GM23338 (cell line): ENCODE measurements around the gene HNMT.

Experiments used
- CTCF ChIP-seq, 2 experiments: fragments of 200-600 bp in 1 of 2; sonication (generic) in 1 of 2; conservative IDR thresholded peaks; 2 replicates each; pipeline versions ENCODE4 v1.5.1 to v1.6.1; 2016 to 2017; ENCODE audit warnings: antibody characterized with exemption in 2 of 2, low read depth in 2 of 2, mild to moderate bottlenecking in 2 of 2, moderate library complexity in 1 of 2
- EZH2 ChIP-seq: fragments of 200-600 bp; sonication (generic); IDR thresholded peaks from one replicate; pipeline ENCODE4 v1.8.0; 2017; ENCODE audit warnings: antibody characterized with exemption, mild to moderate bottlenecking, low read depth; ENCODE audit not compliant: unreplicated experiment
- JUNB ChIP-seq: IDR thresholded peaks from one replicate; pipeline ENCODE4 v1.6.1; 2016; ENCODE audit warnings: antibody characterized with exemption; ENCODE audit not compliant: unreplicated experiment
- POLR2AphosphoS5 ChIP-seq: IDR thresholded peaks from 2 replicates; pipeline ENCODE4 v1.6.1; 2016; ENCODE audit warnings: antibody characterized with exemption, low read depth
- REST ChIP-seq: IDR thresholded peaks from one replicate; pipeline ENCODE4 v1.6.1; 2018; ENCODE audit warnings: antibody characterized with exemption; ENCODE audit not compliant: unreplicated experiment
- STAT1 ChIP-seq: IDR thresholded peaks from one replicate; pipeline ENCODE4 v1.6.1; 2016; ENCODE audit warnings: antibody characterized with exemption; ENCODE audit not compliant: unreplicated experiment
- ZNF114 ChIP-seq: fragments of 250-450 bp; sonication (Bioruptor Pico); IDR thresholded peaks from 2 replicates; pipeline ENCODE4 v1.5.0; 2020; ENCODE audit warnings: mild to moderate bottlenecking, moderate library complexity

- no peak for TF ChIP-seq CTCF (conservative IDR thresholded peaks at IDR 0.05; ENCODE audit: low read depth in 2 of 2)
- no peak for TF ChIP-seq STAT1
- TF ChIP-seq REST, result no peak
- no peak for TF ChIP-seq EZH2
- TF ChIP-seq POLR2AphosphoS5, result no peak
- TF ChIP-seq ZNF114 (CRISPR knock-in tag), result no peak
- TF ChIP-seq JUNB, result no peak
These were observed 94.2 kb downstream of the HNMT start for GRCh38 chr2:138058427-138058826.
